Testis (tissue), 2 donors: ENCODE results near the gene DGKB.

Source experiments
- CTCF ChIP-seq, 3 experiments: fragments of 450-650 bp in 2 of 3; fragments of 200-600 bp in 1 of 3; sonication (generic) in 1 of 3; IDR thresholded peaks; one replicate each; pipeline ENCODE4 v1.5.1; 2016 to 2019; ENCODE audit warnings: antibody characterized with exemption in 3 of 3, mild to moderate bottlenecking in 2 of 3, moderate library complexity in 1 of 3
- POLR2A ChIP-seq: fragments of 450-650 bp; IDR thresholded peaks from one replicate; pipeline ENCODE4 v1.6.1; 2017; ENCODE audit warnings: antibody characterized with exemption, mild to moderate bottlenecking, moderate library complexity

- TF ChIP-seq POLR2A (no peak), CTCF (IDR thresholded peaks at IDR 0.05) (no peak)
Measured at GRCh38 chr7:14309432-14309831, 593.1 kb downstream of the DGKB start.
